Transverse colon (tissue), 4 donors: ENCODE data around the gene GNAL. TPM values are rescaled to one million over a fixed set of nuclear protein-coding genes. Genes with fewer than 3 reads are reported as not detected.

Experiments
- DNase-seq: peaks from one replicate; pipeline ENCODE4 v3.0.0-alpha.2; 2019
- H3K27ac ChIP-seq, 4 donors: fragments of 200-600 bp; sonication (generic); 2 replicates each; pipeline ENCODE4 v1.5.1; 2016 to 2018; ENCODE audit warnings: inconsistent platforms in 4 of 4
- H3K27me3 ChIP-seq: fragments of 200-600 bp; sonication (generic); 2 replicates; pipeline ENCODE4 v1.5.1; 2017; ENCODE audit warnings: inconsistent platforms
- H3K36me3 ChIP-seq, 4 donors: fragments of 200-600 bp; sonication (generic); 2 replicates each; pipeline ENCODE4 v1.5.1; 2017 to 2019; ENCODE audit warnings: inconsistent platforms in 4 of 4
- H3K4me1 ChIP-seq, 4 donors: fragments of 200-600 bp; sonication (generic); 2 replicates each; pipeline ENCODE4 v1.5.1; 2017 to 2020; ENCODE audit warnings: inconsistent platforms in 4 of 4
- H3K4me3 ChIP-seq, 4 donors: fragments of 200-600 bp; sonication (generic); 1 replicate in 1 of 4; 2 replicates in 3 of 4; pipeline versions ENCODE4 v1.5.1 to v1.6.1; 2017 to 2019; ENCODE audit warnings: inconsistent platforms in 4 of 4
- H3K9me3 ChIP-seq, 2 donors: fragments of 200-600 bp; sonication (generic); 2 replicates each; pipeline ENCODE4 v1.5.1; 2017 to 2019; ENCODE audit warnings: inconsistent platforms in 2 of 2
- CTCF ChIP-seq, 5 experiments: fragments of 200-600 bp in 3 of 5; fragments of 450-650 bp in 2 of 5; sonication (generic) in 3 of 5; IDR thresholded peaks; 1 replicate in 2 of 5; 2 replicates in 3 of 5; pipeline ENCODE4 v1.5.1; 2016 to 2017; ENCODE audit warnings: antibody characterized with exemption in 5 of 5, inconsistent platforms in 3 of 5, mild to moderate bottlenecking in 2 of 5, moderate library complexity in 1 of 5
- EP300 ChIP-seq: sonication (generic); formaldehyde crosslinking; IDR thresholded peaks from one replicate; pipeline ENCODE4 v1.6.1; 2017; ENCODE audit warnings: antibody characterized with exemption, low read depth
- POLR2A ChIP-seq: fragments of 450-650 bp; IDR thresholded peaks from one replicate; pipeline ENCODE4 v1.6.1; 2016; ENCODE audit warnings: antibody characterized with exemption, mild to moderate bottlenecking, moderate library complexity
- POLR2AphosphoS5 ChIP-seq, 3 donors: sonication (generic); formaldehyde crosslinking; IDR thresholded peaks; one replicate each; pipeline ENCODE4 v1.6.1; 2016; ENCODE audit warnings: antibody characterized with exemption in 3 of 3
- WGBS, 2 donors: methylation state at CpG; one replicate each; pipeline ENCODE4 v1.1.5; 2018; ENCODE audit warnings: low coverage in 1 of 2; 5-methylcytosine and 5-hydroxymethylcytosine counted together
- in situ Hi-C, 4 donors: fragments of 200-750 bp; cut with MboI; loops; one replicate each; pipeline versions ENCODE4 v1.15.0 to v1.15.1; 2017; ENCODE audit warnings: low sequenced_read_pairs in 3 of 4, low pct_ligation_motif_present in 1 of 4, low pct_unique_long_range_greater_than_20kb in 1 of 4
- intact Hi-C: fragments of 100-400 bp; cut with DNase I; formaldehyde crosslinking; loops from one replicate; pipeline ENCODE4 v1.15.1; 2023; ENCODE audit warnings: low total_unique reads
- total RNA-seq, 4 donors: library from RNA; depleted of rRNA; stranded (reverse); fragments of >200 nt; gene quantifications; one replicate each; pipeline ENCODE4 v1.1.0, GENCODE V29; 2016

GNAL gene
- total RNA-seq, 4 donors from 2014 or later: 2.9 to 7.4 (median 7.2) TPM

GRCh38 chr18:11757084-11757590 is 68.1 kb downstream of the GNAL start:
- intact Hi-C loops: no loop called here
- no peak for DNase-seq

DNA sequence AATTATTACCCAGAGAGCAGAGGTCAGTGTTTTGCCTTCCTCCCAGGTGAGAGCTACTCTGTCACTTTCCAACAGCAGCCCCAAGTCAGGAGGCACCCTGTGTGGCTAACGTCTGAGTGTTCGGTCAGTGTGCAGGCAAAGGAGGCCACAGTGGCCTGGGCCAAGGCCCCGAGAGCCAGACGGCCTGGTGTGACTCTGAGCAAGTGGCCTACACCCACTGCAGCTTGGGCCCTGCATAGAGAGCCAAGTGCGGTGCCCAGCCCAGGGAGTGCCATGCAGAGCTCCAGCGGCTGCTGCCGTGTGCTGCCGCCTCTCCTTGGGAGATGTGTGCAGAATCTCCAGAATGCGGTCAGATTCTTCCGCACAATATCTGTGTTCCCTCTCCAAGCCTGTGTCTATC is 70.4 kb downstream of the GNAL start:
- intact Hi-C loops: no loop called here
- H3K4me3 ChIP-seq: no peak overlapping the region
- in situ Hi-C loops: no loop called here
- H3K4me1 ChIP-seq: no peaks in the 10 kb centered on the region
- H3K9me3 ChIP-seq: no peaks in the 10 kb centered on the region
- DNase-seq: no peak
- H3K27me3 ChIP-seq: no peaks in the 10 kb centered on the region
- no peak for TF ChIP-seq POLR2AphosphoS5 (IDR thresholded peaks at IDR 0.05)
- no peak for TF ChIP-seq EP300
- TF ChIP-seq POLR2A: no peak
- no peak for TF ChIP-seq CTCF (IDR thresholded peaks at IDR 0.05)
- no peaks in the 10 kb centered on the region for H3K36me3 ChIP-seq
- WGBS, 2 donors: 91% methylated on average over 10 of the region's 10 CpGs; no CpG with 5 or more reads in 1 of the 2 donors
- H3K27ac ChIP-seq: no peak overlapping the region

More at GRCh38 chr18:11757084-11757590, 68.1 kb downstream of the GNAL start:
- TF ChIP-seq POLR2A (no peak), POLR2AphosphoS5 (IDR thresholded peaks at IDR 0.05) (no peak), CTCF (IDR thresholded peaks at IDR 0.05) (no peak), EP300 (no peak)
- no peak overlapping the region for H3K27ac ChIP-seq
- H3K9me3 ChIP-seq: no peaks in the 10 kb centered on the region
- peaks cover 0 to 2% (median 1%) of the 10 kb centered on the region in 4 donors for H3K4me1 ChIP-seq
- in situ Hi-C loops: no loop called here
- no peaks in the 10 kb centered on the region for H3K36me3 ChIP-seq
- H3K4me3 ChIP-seq: no peak overlapping the region
- 66 to 75% methylated on average over 5 of the region's 5 CpGs for WGBS, 2 donors
- H3K27me3 ChIP-seq: peaks cover 13% of the 10 kb centered on the region

DNA sequence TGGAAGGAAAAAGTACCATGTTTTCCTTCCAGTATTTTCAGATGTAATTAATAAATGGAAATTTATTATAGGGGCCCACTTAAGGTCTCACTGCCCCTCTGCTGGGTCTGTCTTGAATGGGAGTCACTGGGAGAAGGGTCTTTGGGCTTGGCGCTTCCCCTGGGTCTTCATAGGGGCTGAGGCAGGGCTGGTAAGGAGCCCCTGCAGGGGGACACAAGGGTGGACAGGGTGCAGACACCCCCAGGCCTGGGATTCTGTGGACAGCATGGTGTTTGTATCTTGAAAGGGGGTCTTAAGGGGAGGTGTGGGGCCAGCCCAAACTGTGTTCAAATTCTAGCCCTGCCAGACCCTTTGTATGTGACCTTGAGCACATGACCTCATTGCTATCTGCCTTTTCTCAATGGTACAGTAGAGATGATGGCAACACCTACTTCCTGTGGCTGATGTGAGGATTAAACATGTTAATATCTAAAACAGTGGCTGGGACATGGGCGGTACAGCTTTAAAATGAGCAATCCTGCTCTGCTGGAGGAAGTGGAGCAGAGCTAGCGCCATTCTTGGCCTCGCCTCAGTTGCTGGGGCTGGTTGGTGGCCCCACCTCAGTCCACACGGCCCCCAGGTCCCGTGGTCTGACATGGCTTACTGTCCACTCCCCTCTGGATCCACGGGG is 71.6 kb downstream of the GNAL start:
- H3K27ac ChIP-seq: no peak overlapping the region

DNA sequence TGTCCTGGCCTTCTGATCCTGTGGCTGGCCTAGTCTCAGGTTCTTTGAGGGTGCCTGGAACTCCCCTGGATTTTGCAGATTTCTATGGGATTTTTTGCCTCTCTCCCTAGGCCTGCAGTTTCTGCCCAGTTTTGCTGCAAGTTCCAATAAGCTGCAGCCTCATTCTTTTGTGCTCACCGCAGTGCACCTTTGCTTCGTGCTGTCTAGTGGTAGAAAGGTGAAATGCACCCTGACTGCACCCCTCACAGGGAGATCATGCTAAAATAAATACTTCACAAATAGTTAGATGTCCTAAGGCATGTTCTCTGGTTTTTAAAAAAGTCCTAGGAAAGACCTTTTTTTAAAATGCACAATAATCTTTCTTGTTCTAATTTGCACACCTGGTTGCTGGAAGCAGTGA is 72.5 kb downstream of the GNAL start:
- 91% methylated on average over 2 of the region's 2 CpGs; no CpG with 5 or more reads in 1 of the 2 donors for WGBS, 2 donors

More for the DNA sequence above, 71.6 kb downstream of the GNAL start:
- no peaks in the 10 kb centered on the region for H3K4me1 ChIP-seq
- 60 to 81% methylated on average over 1 to 7 of the region's 7 CpGs for WGBS, 2 donors
- no peak for DNase-seq
- intact Hi-C loops: no loop called here
- H3K27me3 ChIP-seq: no peaks in the 10 kb centered on the region
- in situ Hi-C loops: no loop called here
- no peaks in the 10 kb centered on the region for H3K36me3 ChIP-seq
- TF ChIP-seq EP300 (no peak), CTCF (IDR thresholded peaks at IDR 0.05) (no peak)
- no peaks in the 10 kb centered on the region for H3K9me3 ChIP-seq
- H3K4me3 ChIP-seq: no peak overlapping the region

More for the DNA sequence above, 72.5 kb downstream of the GNAL start:
- Histone ChIP-seq H3K36me3 (no peaks in the 10 kb centered on the region), H3K27ac (no peak overlapping the region), H3K9me3 (no peaks in the 10 kb centered on the region), H3K27me3 (no peaks in the 10 kb centered on the region), H3K4me3 (no peak overlapping the region), H3K4me1 (no peaks in the 10 kb centered on the region)
- in situ Hi-C loops: no loop called here
- DNase-seq: no peak
- TF ChIP-seq POLR2AphosphoS5 (IDR thresholded peaks at IDR 0.05) (no peak), CTCF (IDR thresholded peaks at IDR 0.05) (no peak), POLR2A (no peak), EP300 (no peak)
- intact Hi-C loops: no loop called here
